IPS-15b (cell line): ENCODE results near the gene FFAR1.
"Not testable (repeated sequence)": the region's sequence is repeated elsewhere in the genome, so short reads cannot be mapped to it uniquely, and the experiment has no call there.

Experiments used
- H3K27me3 ChIP-seq: one replicate; pipeline ENCODE4 v1.6.1; 2013; ENCODE audit warnings: low read length; ENCODE audit not compliant: control insufficient read depth, insufficient read depth
- H3K36me3 ChIP-seq: one replicate; pipeline ENCODE4 v1.6.1; 2013; ENCODE audit warnings: low read length; ENCODE audit not compliant: control insufficient read depth, insufficient read depth
- H3K4me1 ChIP-seq: one replicate; pipeline ENCODE4 v1.6.1; 2013; ENCODE audit warnings: mild to moderate bottlenecking, low read length; ENCODE audit not compliant: control insufficient read depth, insufficient read depth
- H3K4me3 ChIP-seq: one replicate; pipeline ENCODE4 v1.5.1; 2013; ENCODE audit warnings: low read depth, low read length
- H3K9ac ChIP-seq: one replicate; pipeline ENCODE4 v1.6.1; 2013; ENCODE audit warnings: low read depth, mild to moderate bottlenecking, low read length
- H3K9me3 ChIP-seq: one replicate; pipeline ENCODE4 v1.6.1; 2013; ENCODE audit warnings: mild to moderate bottlenecking, low read length; ENCODE audit not compliant: control insufficient read depth, insufficient read depth

FFAR1 gene

GRCh38 chr19:35369522-35369921, 21.8 kb downstream of the FFAR1 start:
- no peaks in the 10 kb centered on the region for H3K4me1 ChIP-seq
- no peaks in the 10 kb centered on the region for H3K36me3 ChIP-seq
- H3K9ac ChIP-seq = no peak overlapping the region
- no peaks in the 10 kb centered on the region for H3K27me3 ChIP-seq
- no peak overlapping the region for H3K4me3 ChIP-seq
- H3K9me3 ChIP-seq = no peaks in the 10 kb centered on the region

- Histone ChIP-seq H3K27me3 (no peaks in the 10 kb centered on the region), H3K4me3 (no peak within 1 kb of the TSS), H3K4me1 (no peaks in the 10 kb centered on the region), H3K9ac (no peak within 1 kb of the TSS), H3K36me3 (no peaks in the 10 kb centered on the region), H3K9me3 (no peaks in the 10 kb centered on the region)
These were observed 23.0 kb downstream of the FFAR1 start, which contains the start of gene GPR42 for GRCh38 chr19:35370722-35371121. Gene GPR42 (plus strand): TSS chr19:35371068. CDS start chr19:35371360, 292 bp downstream.

- Histone ChIP-seq H3K9me3 (no peaks in the 10 kb centered on the region), H3K27me3 (no peaks in the 10 kb centered on the region), H3K4me1 (no peaks in the 10 kb centered on the region), H3K4me3 (no peak overlapping the region), H3K9ac (no peak overlapping the region), H3K36me3 (no peaks in the 10 kb centered on the region)
These were observed 25.8 kb downstream of the FFAR1 start for GRCh38 chr19:35373492-35373891.

GRCh38 chr19:35374031-35374430, 26.3 kb downstream of the FFAR1 start:
- H3K4me1 ChIP-seq, H3K27me3 ChIP-seq, H3K36me3 ChIP-seq, H3K9ac ChIP-seq, H3K9me3 ChIP-seq, H3K4me3 ChIP-seq: not testable (repeated sequence)

GRCh38 chr19:35375505-35376307, 28.0 kb downstream of the FFAR1 start:
- H3K4me3 ChIP-seq = no peak overlapping the region
- no peaks in the 10 kb centered on the region for H3K36me3 ChIP-seq
- H3K4me1 ChIP-seq = no peaks in the 10 kb centered on the region
- no peaks in the 10 kb centered on the region for H3K27me3 ChIP-seq
- no peak overlapping the region for H3K9ac ChIP-seq
- no peaks in the 10 kb centered on the region for H3K9me3 ChIP-seq

- no peaks in the 10 kb centered on the region for H3K27me3 ChIP-seq
These were observed 30.0 kb downstream of the FFAR1 start for GRCh38 chr19:35377656-35378055.

GRCh38 chr19:35378356-35378755, 30.7 kb downstream of the FFAR1 start:
- Histone ChIP-seq H3K36me3 (no peaks in the 10 kb centered on the region), H3K9me3 (no peaks in the 10 kb centered on the region), H3K4me1 (no peaks in the 10 kb centered on the region), H3K27me3 (no peaks in the 10 kb centered on the region), H3K4me3 (no peak overlapping the region), H3K9ac (no peak overlapping the region)

More at GRCh38 chr19:35377656-35378055, 30.0 kb downstream of the FFAR1 start:
- Histone ChIP-seq H3K9me3 (no peaks in the 10 kb centered on the region), H3K9ac (no peak overlapping the region), H3K4me1 (no peaks in the 10 kb centered on the region), H3K36me3 (no peaks in the 10 kb centered on the region), H3K4me3 (no peak overlapping the region)

GRCh38 chr19:35379545-35379944, 31.8 kb downstream of the FFAR1 start:
- not testable (repeated sequence) for H3K27me3 ChIP-seq, H3K4me1 ChIP-seq, H3K9ac ChIP-seq, H3K9me3 ChIP-seq, H3K4me3 ChIP-seq, H3K36me3 ChIP-seq

- H3K27me3 ChIP-seq = no peaks in the 10 kb centered on the region
- H3K9me3 ChIP-seq = no peaks in the 10 kb centered on the region
- H3K4me3 ChIP-seq = no peak overlapping the region
- no peaks in the 10 kb centered on the region for H3K36me3 ChIP-seq
- H3K9ac ChIP-seq = no peak overlapping the region
- no peaks in the 10 kb centered on the region for H3K4me1 ChIP-seq
These were observed 32.3 kb downstream of the FFAR1 start for GRCh38 chr19:35379992-35380391.

- H3K4me1 ChIP-seq = no peaks in the 10 kb centered on the region
- no peaks in the 10 kb centered on the region for H3K36me3 ChIP-seq
- H3K27me3 ChIP-seq = no peaks in the 10 kb centered on the region
- H3K9me3 ChIP-seq = no peaks in the 10 kb centered on the region
- H3K9ac ChIP-seq = no peak overlapping the region
- no peak overlapping the region for H3K4me3 ChIP-seq
These were observed 32.9 kb downstream of the FFAR1 start for GRCh38 chr19:35380450-35381124.

GRCh38 chr19:35381318-35381717, 33.6 kb downstream of the FFAR1 start:
- Histone ChIP-seq H3K27me3 (no peaks in the 10 kb centered on the region), H3K9ac (no peak overlapping the region), H3K36me3 (no peaks in the 10 kb centered on the region), H3K9me3 (peaks cover 2% of the 10 kb centered on the region), H3K4me1 (no peaks in the 10 kb centered on the region), H3K4me3 (no peak overlapping the region)

GRCh38 chr19:35381926-35382325, 34.2 kb downstream of the FFAR1 start:
- Histone ChIP-seq H3K27me3 (no peaks in the 10 kb centered on the region), H3K9ac (no peak overlapping the region), H3K36me3 (no peaks in the 10 kb centered on the region), H3K4me3 (no peak overlapping the region), H3K9me3 (peaks cover 4% of the 10 kb centered on the region), H3K4me1 (no peaks in the 10 kb centered on the region)
